ENCODE data around the gene JCAD. TPM values are rescaled to one million over a fixed set of nuclear protein-coding genes. Genes with fewer than 3 reads are reported as not detected.

JCAD gene
- total RNA-seq, 1 donor from 2014 or later = 27.3 TPM

DNA sequence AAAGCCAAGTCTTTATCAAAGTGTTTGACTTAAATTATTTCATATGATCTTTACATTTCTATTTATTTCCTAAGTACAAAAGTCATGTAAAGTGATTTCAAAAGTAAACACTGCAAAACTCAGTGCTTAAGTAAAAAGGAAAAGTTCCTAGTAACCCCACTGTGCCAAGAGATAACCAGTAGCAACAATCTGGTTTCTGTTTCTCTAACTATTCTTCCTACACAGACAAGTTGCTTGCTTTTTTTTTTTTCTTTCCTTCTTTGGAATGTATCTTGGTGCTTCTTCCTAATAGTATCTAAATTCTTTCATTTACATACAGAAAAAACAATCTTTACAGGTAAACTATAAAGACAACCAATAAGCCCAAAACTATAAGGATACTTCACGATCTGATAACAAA lies 3.1 kb downstream of the JCAD start:
- H3K27me3 Mint-ChIP-seq (ENCODE audit: low read depth, unreplicated experiment) = no peaks in the 10 kb centered on the region
- Histone ChIP-seq H3K9ac (ENCODE audit: low read length) (no peak overlapping the region), H3K27ac (ENCODE audit: low read depth, low read length) (no peak overlapping the region), H3K4me2 (ENCODE audit: low read length) (peak overlapping the region; percentile 87), H3K4me3 (ENCODE audit: insufficient read depth, low read depth, low read length) (no peak overlapping the region), H3K27me3 (ENCODE audit: insufficient read depth, low read length) (no peaks in the 10 kb centered on the region), H3K4me1 (ENCODE audit: insufficient read depth, low read length) (peaks cover 29% of the 10 kb centered on the region), H2AFZ (ENCODE audit: low read depth, low read length) (no peak overlapping the region), H3K36me3 (ENCODE audit: insufficient read depth, low read length) (no peaks in the 10 kb centered on the region), H3K9me3 (ENCODE audit: insufficient read depth, low read depth, low read length) (no peaks in the 10 kb centered on the region), H4K20me1 (ENCODE audit: insufficient read depth, low read length) (peaks cover 5% of the 10 kb centered on the region), H3K79me2 (ENCODE audit: insufficient read depth, low read length) (peaks cover 10% of the 10 kb centered on the region)
- DNase-seq (ENCODE audit: low read depth) (peak; percentile 39), FAIRE-seq (no peak)
- no peaks in the 10 kb centered on the region for H3K9me3 Mint-ChIP-seq (ENCODE audit: unreplicated experiment)
- H3K4me1 Mint-ChIP-seq (ENCODE audit: low read depth, unreplicated experiment) = peaks cover 49% of the 10 kb centered on the region
- peaks cover 2% of the 10 kb centered on the region for H3K36me3 Mint-ChIP-seq (ENCODE audit: low read depth, unreplicated experiment)
- peak overlapping the region; percentile 90 for H3K4me3 Mint-ChIP-seq (ENCODE audit: unreplicated experiment)
- no peak overlapping the region for H3K27ac Mint-ChIP-seq (ENCODE audit: unreplicated experiment)
- no peak for TF ChIP-seq EZH2 (IDR thresholded peaks at IDR 0.05; ENCODE audit: insufficient read depth, low read length)
- TF ChIP-seq, protein P1, sequence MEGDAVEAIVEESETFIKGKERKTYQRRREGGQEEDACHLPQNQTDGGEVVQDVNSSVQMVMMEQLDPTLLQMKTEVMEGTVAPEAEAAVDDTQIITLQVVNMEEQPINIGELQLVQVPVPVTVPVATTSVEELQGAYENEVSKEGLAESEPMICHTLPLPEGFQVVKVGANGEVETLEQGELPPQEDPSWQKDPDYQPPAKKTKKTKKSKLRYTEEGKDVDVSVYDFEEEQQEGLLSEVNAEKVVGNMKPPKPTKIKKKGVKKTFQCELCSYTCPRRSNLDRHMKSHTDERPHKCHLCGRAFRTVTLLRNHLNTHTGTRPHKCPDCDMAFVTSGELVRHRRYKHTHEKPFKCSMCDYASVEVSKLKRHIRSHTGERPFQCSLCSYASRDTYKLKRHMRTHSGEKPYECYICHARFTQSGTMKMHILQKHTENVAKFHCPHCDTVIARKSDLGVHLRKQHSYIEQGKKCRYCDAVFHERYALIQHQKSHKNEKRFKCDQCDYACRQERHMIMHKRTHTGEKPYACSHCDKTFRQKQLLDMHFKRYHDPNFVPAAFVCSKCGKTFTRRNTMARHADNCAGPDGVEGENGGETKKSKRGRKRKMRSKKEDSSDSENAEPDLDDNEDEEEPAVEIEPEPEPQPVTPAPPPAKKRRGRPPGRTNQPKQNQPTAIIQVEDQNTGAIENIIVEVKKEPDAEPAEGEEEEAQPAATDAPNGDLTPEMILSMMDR (IDR thresholded peaks at IDR 0.05; ENCODE audit: insufficient read depth, low read depth, low read length) = no peak

DNA sequence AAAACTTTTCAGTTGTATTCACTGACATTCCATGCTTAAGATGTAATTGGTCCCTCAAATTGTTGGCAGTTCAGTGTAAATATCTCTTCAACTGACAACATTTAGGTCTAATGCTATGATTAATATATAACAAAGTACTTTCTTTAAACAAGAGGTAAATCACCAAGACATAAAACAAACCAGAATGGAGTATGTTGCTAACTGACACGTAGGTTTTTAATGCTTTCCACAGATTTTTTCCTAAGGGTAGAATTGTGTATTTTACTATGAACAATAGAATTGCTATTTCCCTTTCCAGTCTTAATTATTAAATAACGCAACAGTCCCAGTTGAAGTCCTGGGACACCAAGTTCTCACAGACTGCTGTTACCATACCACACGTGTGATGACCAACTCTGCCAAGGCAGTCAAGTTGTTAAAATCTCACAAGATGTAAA lies 4.1 kb downstream of the JCAD start:
- Mint-ChIP-seq H3K4me1 (ENCODE audit: low read depth, unreplicated experiment) (peaks cover 47% of the 10 kb centered on the region), H3K36me3 (ENCODE audit: low read depth, unreplicated experiment) (peaks cover 2% of the 10 kb centered on the region), H3K9me3 (ENCODE audit: unreplicated experiment) (no peaks in the 10 kb centered on the region), H3K27me3 (ENCODE audit: low read depth, unreplicated experiment) (no peaks in the 10 kb centered on the region), H3K27ac (ENCODE audit: unreplicated experiment) (no peak overlapping the region), H3K4me3 (ENCODE audit: unreplicated experiment) (no peak overlapping the region)
- Histone ChIP-seq H3K4me2 (ENCODE audit: low read length) (peak overlapping the region; percentile 7), H4K20me1 (ENCODE audit: insufficient read depth, low read length) (peaks cover 11% of the 10 kb centered on the region), H3K9me3 (ENCODE audit: insufficient read depth, low read depth, low read length) (no peaks in the 10 kb centered on the region), H3K27ac (ENCODE audit: low read depth, low read length) (no peak overlapping the region), H3K36me3 (ENCODE audit: insufficient read depth, low read length) (no peaks in the 10 kb centered on the region), H3K9ac (ENCODE audit: low read length) (no peak overlapping the region), H2AFZ (ENCODE audit: low read depth, low read length) (no peak overlapping the region), H3K4me1 (ENCODE audit: insufficient read depth, low read length) (peaks cover 29% of the 10 kb centered on the region), H3K79me2 (ENCODE audit: insufficient read depth, low read length) (peaks cover 13% of the 10 kb centered on the region), H3K4me3 (ENCODE audit: insufficient read depth, low read depth, low read length) (no peak overlapping the region), H3K27me3 (ENCODE audit: insufficient read depth, low read length) (no peaks in the 10 kb centered on the region)
- TF ChIP-seq, protein P1 (IDR thresholded peaks at IDR 0.05; ENCODE audit: insufficient read depth, low read depth, low read length) = no peak
- no peak for TF ChIP-seq EZH2 (IDR thresholded peaks at IDR 0.05; ENCODE audit: insufficient read depth, low read length)
- FAIRE-seq (peak; percentile 59), DNase-seq (ENCODE audit: low read depth) (peak; percentile 56)

DNA sequence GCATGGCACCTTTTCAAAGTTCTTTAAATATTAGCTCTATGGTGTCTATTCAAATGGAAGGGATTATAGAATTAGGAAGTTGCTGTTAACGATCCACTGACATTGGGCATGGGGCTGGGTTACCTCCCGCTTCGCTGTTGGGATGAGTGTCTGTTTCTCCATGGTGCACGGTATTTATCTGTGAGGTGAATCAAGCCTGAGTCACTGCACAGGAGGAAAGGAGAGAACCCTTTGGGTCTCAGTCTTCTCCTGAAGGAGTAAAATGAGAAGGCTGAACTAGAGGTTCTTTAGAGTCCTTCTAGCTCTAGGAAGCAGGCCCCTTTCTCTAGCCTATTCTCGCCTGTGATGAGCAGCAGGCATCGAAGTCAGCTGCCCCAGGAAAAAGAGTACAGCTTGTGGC lies 7.3 kb downstream of the JCAD start:
- Histone ChIP-seq H3K27ac (ENCODE audit: low read depth, low read length) (no peak overlapping the region), H3K79me2 (ENCODE audit: insufficient read depth, low read length) (peaks cover 17% of the 10 kb centered on the region), H3K27me3 (ENCODE audit: insufficient read depth, low read length) (no peaks in the 10 kb centered on the region), H3K4me3 (ENCODE audit: insufficient read depth, low read depth, low read length) (no peak overlapping the region), H3K4me1 (ENCODE audit: insufficient read depth, low read length) (peaks cover 19% of the 10 kb centered on the region), H3K4me2 (ENCODE audit: low read length) (peak overlapping the region; percentile 24), H3K9me3 (ENCODE audit: insufficient read depth, low read depth, low read length) (no peaks in the 10 kb centered on the region), H4K20me1 (ENCODE audit: insufficient read depth, low read length) (peaks cover 16% of the 10 kb centered on the region), H3K36me3 (ENCODE audit: insufficient read depth, low read length) (peaks cover 3% of the 10 kb centered on the region), H2AFZ (ENCODE audit: low read depth, low read length) (no peak overlapping the region), H3K9ac (ENCODE audit: low read length) (no peak overlapping the region)
- no peaks in the 10 kb centered on the region for H3K9me3 Mint-ChIP-seq (ENCODE audit: unreplicated experiment)
- H3K36me3 Mint-ChIP-seq (ENCODE audit: low read depth, unreplicated experiment) = peaks cover 13% of the 10 kb centered on the region
- no peak for FAIRE-seq
- no peaks in the 10 kb centered on the region for H3K27me3 Mint-ChIP-seq (ENCODE audit: low read depth, unreplicated experiment)
- H3K27ac Mint-ChIP-seq (ENCODE audit: unreplicated experiment) = no peak overlapping the region
- TF ChIP-seq EZH2 (IDR thresholded peaks at IDR 0.05; ENCODE audit: insufficient read depth, low read length) = no peak
- TF ChIP-seq, protein P1 (IDR thresholded peaks at IDR 0.05; ENCODE audit: insufficient read depth, low read depth, low read length) = no peak
- no peak overlapping the region for H3K4me3 Mint-ChIP-seq (ENCODE audit: unreplicated experiment)
- peaks cover 32% of the 10 kb centered on the region for H3K4me1 Mint-ChIP-seq (ENCODE audit: low read depth, unreplicated experiment)
- DNase-seq (ENCODE audit: low read depth) = peak; percentile 36

All from astrocyte (in vitro differentiated cells and primary cell).